ENCODE results near the gene HAGH. TPM values are rescaled to one million over a fixed set of nuclear protein-coding genes. Genes with fewer than 3 reads are reported as not detected.

The HAGH gene
- total and polyA plus RNA-seq, 9 of the 15 experiments (the other 6 are each of a cell fraction or from before 2014, with no cell fraction given), result 0.46 to 35.1 (median 16.8) TPM

GRCh38 chr16:1826691-1827573 is at the start of gene HAGH, which contains the start of gene FAHD1 (continued):
- TF ChIP-seq DMBX1 (CRISPR knock-in tag; IDR thresholded peaks at IDR 0.05; ENCODE audit: borderline replicate concordance) (peak; percentile 45; the same call in 1 of the 2 replicates), ZNF586 (CRISPR knock-in tag; conservative IDR thresholded peaks at IDR 0.05) (no peak), ZNF184 (CRISPR knock-in tag; IDR thresholded peaks at IDR 0.05) (no peak), NFXL1 (CRISPR knock-in tag; IDR thresholded peaks at IDR 0.05) (no peak), ZNF318 (IDR thresholded peaks at IDR 0.05; ENCODE audit: borderline replicate concordance in 1 of 2, low read depth in 1 of 2) (no peak), ZNF449 (CRISPR knock-in tag; IDR thresholded peaks at IDR 0.05) (no peak), SMC3 (conservative IDR thresholded peaks at IDR 0.05; ENCODE audit: insufficient read depth, low read depth, low read length) (no peak), PHTF2 (CRISPR knock-in tag; IDR thresholded peaks at IDR 0.05) (no peak), CBX5 (IDR thresholded peaks at IDR 0.05; ENCODE audit: borderline replicate concordance, low read depth) (no peak), RBM15 (IDR thresholded peaks at IDR 0.05; ENCODE audit: insufficient read depth, low read length) (no peak), CEBPB (tag; IDR thresholded peaks at IDR 0.05) (no peak), TFAM (CRISPR knock-in tag; conservative IDR thresholded peaks at IDR 0.05) (no peak), EP300 (IDR thresholded peaks at IDR 0.05; ENCODE audit: low read length) (peak; percentile 56; the same call in 1 of the 2 replicates), MAZ (CRISPR knock-in tag; conservative IDR thresholded peaks at IDR 0.05 in 1 of 2, IDR thresholded peaks at IDR 0.05 in 1 of 2) (peak; percentile 67 to 76), ZNF584 (CRISPR knock-in tag; IDR thresholded peaks at IDR 0.05; ENCODE audit: low read depth) (no peak)

Measured in K562 (cell line).